ENCODE data around the gene C2CD5.

C2CD5 gene

GRCh38 chr12:22435583-22435982 lies 108.8 kb downstream of the C2CD5 start:
- Histone ChIP-seq H3K36me3 (no peaks in the 10 kb centered on the region), H3K27ac (no peak overlapping the region), H3K9me3 (no peaks in the 10 kb centered on the region), H3K4me1 (ENCODE audit: control insufficient read depth in 1 of 2, insufficient read depth in 1 of 2, low read depth in 1 of 2, low read length in 1 of 2) (no peaks in the 10 kb centered on the region), H3K27me3 (no peaks in the 10 kb centered on the region), H3K4me3 (ENCODE audit: low read depth in 1 of 2, low read length in 1 of 2) (no peak overlapping the region)
- TF ChIP-seq, protein P1, sequence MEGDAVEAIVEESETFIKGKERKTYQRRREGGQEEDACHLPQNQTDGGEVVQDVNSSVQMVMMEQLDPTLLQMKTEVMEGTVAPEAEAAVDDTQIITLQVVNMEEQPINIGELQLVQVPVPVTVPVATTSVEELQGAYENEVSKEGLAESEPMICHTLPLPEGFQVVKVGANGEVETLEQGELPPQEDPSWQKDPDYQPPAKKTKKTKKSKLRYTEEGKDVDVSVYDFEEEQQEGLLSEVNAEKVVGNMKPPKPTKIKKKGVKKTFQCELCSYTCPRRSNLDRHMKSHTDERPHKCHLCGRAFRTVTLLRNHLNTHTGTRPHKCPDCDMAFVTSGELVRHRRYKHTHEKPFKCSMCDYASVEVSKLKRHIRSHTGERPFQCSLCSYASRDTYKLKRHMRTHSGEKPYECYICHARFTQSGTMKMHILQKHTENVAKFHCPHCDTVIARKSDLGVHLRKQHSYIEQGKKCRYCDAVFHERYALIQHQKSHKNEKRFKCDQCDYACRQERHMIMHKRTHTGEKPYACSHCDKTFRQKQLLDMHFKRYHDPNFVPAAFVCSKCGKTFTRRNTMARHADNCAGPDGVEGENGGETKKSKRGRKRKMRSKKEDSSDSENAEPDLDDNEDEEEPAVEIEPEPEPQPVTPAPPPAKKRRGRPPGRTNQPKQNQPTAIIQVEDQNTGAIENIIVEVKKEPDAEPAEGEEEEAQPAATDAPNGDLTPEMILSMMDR (IDR thresholded peaks at IDR 0.05), result no peak

DNA sequence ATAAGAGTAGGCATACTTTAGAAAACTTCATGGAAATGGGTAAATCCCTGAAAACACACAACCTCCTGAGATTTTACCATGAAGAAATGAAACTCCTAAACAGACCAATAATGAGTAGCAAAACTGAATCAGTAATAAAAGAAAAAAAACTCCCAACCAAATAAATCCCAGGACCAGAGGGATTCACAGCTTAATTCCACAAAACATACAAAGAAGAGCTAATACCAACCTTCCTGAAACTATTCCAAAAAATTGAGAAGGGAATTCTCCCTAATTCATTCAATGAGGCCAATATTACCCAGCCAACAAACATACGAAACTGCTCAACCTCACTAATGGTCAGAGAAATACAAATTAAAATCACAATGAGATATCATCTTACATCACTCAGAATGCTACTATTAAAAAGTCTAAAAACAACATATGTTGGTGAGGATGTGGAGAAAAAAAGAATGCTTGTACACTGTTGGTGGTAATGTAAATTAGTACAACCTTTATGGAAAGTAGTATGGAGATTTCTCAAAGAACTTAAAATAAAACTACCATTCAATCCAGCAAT lies 112.6 kb downstream of the C2CD5 start:
- H3K4me3 ChIP-seq (ENCODE audit: low read depth in 1 of 2, low read length in 1 of 2), result no peak overlapping the region
- H3K36me3 ChIP-seq, result no peaks in the 10 kb centered on the region
- H3K4me1 ChIP-seq (ENCODE audit: control insufficient read depth in 1 of 2, insufficient read depth in 1 of 2, low read depth in 1 of 2, low read length in 1 of 2), result no peaks in the 10 kb centered on the region
- no peaks in the 10 kb centered on the region for H3K9me3 ChIP-seq
- no peaks in the 10 kb centered on the region for H3K27me3 ChIP-seq
- TF ChIP-seq, protein P1 (IDR thresholded peaks at IDR 0.05), result no peak
- H3K27ac ChIP-seq, result no peak overlapping the region

GRCh38 chr12:22416801-22417200 lies 127.5 kb downstream of the C2CD5 start:
- TF ChIP-seq, protein P1 (IDR thresholded peaks at IDR 0.05), result no peak
- H3K4me1 ChIP-seq (ENCODE audit: control insufficient read depth in 1 of 2, insufficient read depth in 1 of 2, low read depth in 1 of 2, low read length in 1 of 2), result no peaks in the 10 kb centered on the region
- no peak overlapping the region for H3K4me3 ChIP-seq (ENCODE audit: low read depth in 1 of 2, low read length in 1 of 2)
- H3K36me3 ChIP-seq, result no peaks in the 10 kb centered on the region
- no peaks in the 10 kb centered on the region for H3K9me3 ChIP-seq
- no peaks in the 10 kb centered on the region for H3K27me3 ChIP-seq
- no peak overlapping the region for H3K27ac ChIP-seq

- TF ChIP-seq, protein P1 (IDR thresholded peaks at IDR 0.05), result no peak
- no peak overlapping the region for H3K27ac ChIP-seq
- H3K36me3 ChIP-seq, result no peaks in the 10 kb centered on the region
- no peaks in the 10 kb centered on the region for H3K9me3 ChIP-seq
- no peaks in the 10 kb centered on the region for H3K27me3 ChIP-seq
- no peak overlapping the region for H3K4me3 ChIP-seq (ENCODE audit: low read depth in 1 of 2, low read length in 1 of 2)
- no peaks in the 10 kb centered on the region for H3K4me1 ChIP-seq (ENCODE audit: control insufficient read depth in 1 of 2, insufficient read depth in 1 of 2, low read depth in 1 of 2, low read length in 1 of 2)
Measured at GRCh38 chr12:22415342-22416309, 128.7 kb downstream of the C2CD5 start.

DNA sequence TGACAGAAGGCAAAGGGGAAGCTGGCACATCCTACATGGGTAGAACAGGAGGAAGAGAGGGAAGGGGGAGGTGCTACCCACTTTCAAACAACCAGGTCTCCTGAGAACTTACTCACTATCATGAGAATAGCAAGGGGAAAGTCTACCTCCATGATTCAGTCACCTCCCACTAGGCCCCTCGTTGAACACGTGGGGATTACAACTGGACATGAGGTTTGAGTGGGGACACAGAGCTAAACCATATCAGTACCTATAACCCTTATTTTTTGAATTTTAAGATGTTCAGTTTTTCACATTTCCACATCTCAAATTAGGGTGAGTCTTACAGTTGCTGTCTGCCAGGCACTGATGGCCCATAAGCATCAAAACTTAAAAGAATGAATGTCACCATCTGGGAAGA lies 129.6 kb downstream of the C2CD5 start:
- Histone ChIP-seq H3K27ac (no peak overlapping the region), H3K36me3 (no peaks in the 10 kb centered on the region), H3K27me3 (no peaks in the 10 kb centered on the region), H3K4me3 (ENCODE audit: low read depth in 1 of 2, low read length in 1 of 2) (no peak overlapping the region), H3K4me1 (ENCODE audit: control insufficient read depth in 1 of 2, insufficient read depth in 1 of 2, low read depth in 1 of 2, low read length in 1 of 2) (no peaks in the 10 kb centered on the region), H3K9me3 (no peaks in the 10 kb centered on the region)
- TF ChIP-seq, protein P1 (IDR thresholded peaks at IDR 0.05), result no peak
